GM12892 (cell line): ENCODE results near the gene ZFR.

Experiments
- POLR2A ChIP-seq: IDR thresholded peaks from 2 replicates; pipeline ENCODE4 v1.6.1; 2011; ENCODE audit warnings: low read depth, low read length, control low read depth
- POLR2AphosphoS5 ChIP-seq: IDR thresholded peaks from 2 replicates; pipeline ENCODE4 v1.6.1; 2011; ENCODE audit warnings: low read depth, low read length, control low read depth
- TAF1 ChIP-seq: IDR thresholded peaks from 2 replicates; pipeline ENCODE4 v1.6.1; 2011; ENCODE audit warnings: low read depth, mild to moderate bottlenecking, control low read depth, low read length, borderline replicate concordance

GRCh38 chr5:32455311-32455710 lies 10.8 kb upstream of the ZFR start:
- no peak for TF ChIP-seq POLR2AphosphoS5
- no peak for TF ChIP-seq POLR2A
- no peak for TF ChIP-seq TAF1
